AG04449 (cell line): ENCODE data around the gene EDIL3.

Experiments
- CTCF ChIA-PET: fragments of 350-600 bp; formaldehyde crosslinking; extraction: SDS; loops from one replicate; lab custom pipeline; 2021; ENCODE audit warnings: antibody characterized with exemption; lab: Yijun Ruan, JAX
- POLR2A ChIA-PET: fragments of 400-600, 350-600 bp; formaldehyde crosslinking; extraction: SDS; loops from one replicate; lab custom pipeline; 2020; ENCODE audit warnings: antibody characterized with exemption, inconsistent platforms; lab: Yijun Ruan, JAX
- DNase-seq: peaks from one replicate; pipeline ENCODE4 v3.0.0-alpha.2; 2010; ENCODE audit warnings: low read depth, low spot score
- H3K4me3 ChIP-seq: 2 replicates; pipeline ENCODE4 v1.5.1; 2011; ENCODE audit warnings: low read depth, mild to moderate bottlenecking, control low read depth, low read length
- TF ChIP-seq, protein P1 (sequence below): IDR thresholded peaks from one replicate; pipeline ENCODE4 v1.5.1; 2011; ENCODE audit warnings: mild to moderate bottlenecking, moderate library complexity, low read length, control low read depth, inconsistent platforms; ENCODE audit not compliant: insufficient read depth; ENCODE audit errors: missing control alignments

EDIL3 gene

DNA sequence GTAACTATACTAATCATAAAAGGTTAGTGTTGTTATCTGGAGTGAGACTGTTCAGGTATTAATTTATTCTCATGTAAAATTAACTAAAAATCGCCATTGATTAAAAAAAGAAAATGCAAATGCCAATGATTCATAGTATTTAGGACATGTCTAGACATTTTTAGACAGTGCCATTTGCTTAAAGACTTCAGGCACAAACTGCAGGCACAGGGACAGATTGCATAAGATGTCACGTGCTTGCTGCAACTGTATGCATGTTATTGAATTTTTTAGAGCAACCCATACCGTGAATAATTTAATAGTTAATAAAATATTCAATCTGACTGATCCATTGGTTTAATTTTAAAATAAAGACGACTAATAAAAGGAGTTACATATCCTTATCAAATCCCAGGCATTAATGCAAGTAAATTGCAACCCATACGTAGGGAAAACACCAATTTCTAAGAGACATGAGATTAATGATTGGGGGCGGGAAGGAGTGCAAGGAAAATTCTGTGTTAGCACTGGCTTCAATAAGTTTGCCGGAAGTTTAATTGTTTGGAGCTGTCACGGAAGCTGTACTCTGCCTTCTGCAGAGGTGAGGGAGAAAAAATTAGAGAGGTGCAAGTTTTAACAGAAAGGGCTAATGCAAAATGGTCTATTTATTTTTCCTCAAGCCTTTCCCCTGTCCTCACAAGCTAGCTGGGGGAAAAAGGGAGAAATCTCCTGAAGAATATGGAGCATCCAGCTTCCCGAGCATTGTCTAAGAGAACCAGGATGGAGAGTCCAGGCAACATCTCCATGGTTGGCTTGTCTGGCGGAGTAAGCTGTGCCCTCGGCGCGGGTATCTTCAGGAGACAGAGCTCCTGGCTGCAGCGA, 2.9 kb downstream of the EDIL3 start:
- TF ChIP-seq, protein P1, sequence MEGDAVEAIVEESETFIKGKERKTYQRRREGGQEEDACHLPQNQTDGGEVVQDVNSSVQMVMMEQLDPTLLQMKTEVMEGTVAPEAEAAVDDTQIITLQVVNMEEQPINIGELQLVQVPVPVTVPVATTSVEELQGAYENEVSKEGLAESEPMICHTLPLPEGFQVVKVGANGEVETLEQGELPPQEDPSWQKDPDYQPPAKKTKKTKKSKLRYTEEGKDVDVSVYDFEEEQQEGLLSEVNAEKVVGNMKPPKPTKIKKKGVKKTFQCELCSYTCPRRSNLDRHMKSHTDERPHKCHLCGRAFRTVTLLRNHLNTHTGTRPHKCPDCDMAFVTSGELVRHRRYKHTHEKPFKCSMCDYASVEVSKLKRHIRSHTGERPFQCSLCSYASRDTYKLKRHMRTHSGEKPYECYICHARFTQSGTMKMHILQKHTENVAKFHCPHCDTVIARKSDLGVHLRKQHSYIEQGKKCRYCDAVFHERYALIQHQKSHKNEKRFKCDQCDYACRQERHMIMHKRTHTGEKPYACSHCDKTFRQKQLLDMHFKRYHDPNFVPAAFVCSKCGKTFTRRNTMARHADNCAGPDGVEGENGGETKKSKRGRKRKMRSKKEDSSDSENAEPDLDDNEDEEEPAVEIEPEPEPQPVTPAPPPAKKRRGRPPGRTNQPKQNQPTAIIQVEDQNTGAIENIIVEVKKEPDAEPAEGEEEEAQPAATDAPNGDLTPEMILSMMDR = no peak
- H3K4me3 ChIP-seq = peak overlapping the region; percentile 91

DNA sequence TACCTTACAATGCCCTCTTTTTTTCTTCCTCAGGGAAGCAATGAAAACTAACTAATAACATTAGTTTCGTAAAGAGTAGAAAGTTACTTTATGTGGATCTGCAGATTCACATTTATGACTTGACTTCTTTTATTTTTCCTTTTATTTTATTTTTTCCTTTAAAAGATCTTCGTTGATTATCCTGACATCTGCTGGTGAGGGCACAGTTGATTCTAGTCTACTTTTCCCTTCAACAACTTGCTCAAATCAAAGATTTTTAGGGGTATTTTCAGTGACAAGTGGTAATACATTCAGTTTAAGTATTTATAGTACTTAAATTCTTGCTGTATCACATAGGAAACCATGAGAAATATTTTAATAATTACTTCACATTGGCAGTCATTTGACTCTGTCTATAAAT, 4.9 kb downstream of the EDIL3 start:
- H3K4me3 ChIP-seq = no peak overlapping the region

More for the DNA sequence above, 2.9 kb downstream of the EDIL3 start:
- ChIA-PET CTCF (interaction anchor here (1.0 to 1.4 kb wide), 3 partner anchors 127 to 669 kb away, joined by 3 to 4 read pairs (median 4); no protein-coding TSS in a partner anchor), POLR2A (interaction anchor here (0.6 to 1.3 kb wide), 4 partner anchors 113 to 660 kb away, joined by 3 to 4 read pairs (median 3); no protein-coding TSS in a partner anchor)
- no peak for DNase-seq

DNA sequence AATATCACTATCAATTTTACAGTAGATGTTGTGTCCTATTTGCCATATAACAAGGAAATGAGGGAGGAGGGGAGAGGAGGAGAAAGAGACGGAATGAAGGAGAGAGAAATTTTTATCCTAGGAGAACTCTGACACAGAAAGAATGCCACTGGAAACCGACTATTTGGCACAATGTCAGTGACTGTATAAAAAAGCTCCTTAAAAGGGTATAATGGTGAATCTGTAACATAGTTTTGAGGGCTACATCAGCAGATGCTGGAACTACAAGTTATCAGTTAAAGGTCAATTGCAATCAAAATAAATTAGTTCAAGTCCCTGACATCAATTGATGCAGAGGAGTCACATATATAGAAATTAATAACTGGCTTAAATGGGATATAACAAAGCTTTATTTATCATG, 5.7 kb downstream of the EDIL3 start:
- CTCF ChIA-PET = interaction anchor here (0.6 to 3.6 kb wide), 7 partner anchors 55 to 667 kb away, joined by 3 to 33 read pairs (median 4); partner anchors contain the start of gene HAPLN1
- no peak for DNase-seq
- no peak overlapping the region for H3K4me3 ChIP-seq
- TF ChIP-seq, protein P1 = no peak
- POLR2A ChIA-PET = interaction anchor here (0.6 to 1.5 kb wide), 3 partner anchors 453 to 662 kb away, joined by 3 to 4 read pairs (median 3); no protein-coding TSS in a partner anchor

More for the DNA sequence above, 4.9 kb downstream of the EDIL3 start:
- ChIA-PET POLR2A (interaction anchor here (0.7 to 1.5 kb wide), 2 partner anchors 454 to 663 kb away, joined by 3 to 4 read pairs; no protein-coding TSS in a partner anchor), CTCF (interaction anchor here (1.0 to 3.6 kb wide), 9 partner anchors 54 to 667 kb away, joined by 3 to 33 read pairs (median 4); partner anchors contain the start of gene HAPLN1)
- TF ChIP-seq, protein P1 = peak; percentile 29
- no peak for DNase-seq

DNA sequence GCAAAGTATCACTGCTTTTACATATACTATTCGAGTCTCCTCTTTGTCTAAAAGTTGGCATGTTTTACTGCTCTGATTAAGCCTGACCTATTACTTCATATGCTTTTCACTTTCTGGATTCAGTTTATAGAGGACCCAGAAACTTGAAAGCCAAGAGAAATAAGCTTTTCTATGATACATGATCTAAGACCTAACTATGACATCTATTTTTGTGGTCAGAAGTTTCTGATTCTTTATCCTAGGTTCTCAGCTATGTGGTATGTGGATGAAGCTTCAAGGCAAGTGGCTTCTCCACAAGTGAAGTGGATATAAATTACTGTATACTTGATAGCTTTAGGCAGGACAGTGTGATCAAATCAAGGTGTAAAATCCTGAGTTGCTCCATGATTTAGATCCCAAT, 6.3 kb downstream of the EDIL3 start:
- no peak for DNase-seq
- CTCF ChIA-PET = interaction anchor here (3.1 to 3.6 kb wide), 2 partner anchors 452 to 658 kb away, joined by 19 to 33 read pairs; partner anchors contain the start of gene HAPLN1
- H3K4me3 ChIP-seq = no peak overlapping the region
- TF ChIP-seq, protein P1 = no peak
- POLR2A ChIA-PET = interaction anchor here (0.6 to 1.5 kb wide), 2 partner anchors 452 to 657 kb away, joined by 3 to 4 read pairs; no protein-coding TSS in a partner anchor

DNA sequence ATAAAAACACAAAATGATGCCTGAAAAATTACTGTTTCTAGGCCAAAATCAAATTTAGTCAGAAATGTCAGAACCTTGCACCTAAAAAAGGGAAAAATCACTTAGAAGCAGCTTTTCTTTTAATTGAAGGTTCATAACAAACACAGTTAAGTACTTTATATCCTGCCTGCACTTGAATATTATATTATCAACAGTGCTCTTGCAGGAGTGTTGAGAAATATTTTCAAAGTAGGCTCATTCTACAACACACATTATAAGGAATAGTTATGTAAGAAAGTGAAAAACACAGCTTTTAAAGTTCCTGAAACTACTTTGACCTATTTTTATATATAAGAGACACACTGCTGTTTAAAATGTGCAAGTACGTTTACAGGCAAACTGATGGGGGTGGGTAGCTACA, 8.3 kb downstream of the EDIL3 start:
- POLR2A ChIA-PET = no interaction called here
- CTCF ChIA-PET = no interaction called here
- no peak for DNase-seq
- H3K4me3 ChIP-seq = no peak overlapping the region
- TF ChIP-seq, protein P1 = no peak

DNA sequence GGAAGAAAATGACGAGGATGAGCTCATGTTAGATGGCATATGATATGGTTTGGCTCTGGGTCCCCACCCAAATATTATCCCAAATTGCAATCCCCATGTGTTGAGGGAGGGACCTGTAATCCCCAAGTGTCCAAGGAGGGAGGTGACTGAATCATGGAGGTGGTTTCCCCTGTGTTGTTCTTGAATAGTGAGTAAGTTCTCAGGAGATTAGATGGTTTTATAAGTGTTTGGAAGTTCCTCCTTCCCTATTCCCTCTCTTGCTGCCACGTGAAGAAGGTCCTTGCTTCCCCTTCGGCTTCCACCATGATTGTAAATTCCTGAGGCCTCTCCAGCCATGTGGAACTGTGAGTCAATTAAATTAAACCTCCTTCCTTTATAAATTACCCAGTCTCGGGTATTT, 10.1 kb downstream of the EDIL3 start:
- no peak overlapping the region for H3K4me3 ChIP-seq
- TF ChIP-seq, protein P1 = no peak
- ChIA-PET CTCF (no interaction called here), POLR2A (no interaction called here)
- DNase-seq = no peak
